ENCODE data around the gene SHBG. TPM values are rescaled to one million over a fixed set of nuclear protein-coding genes. Genes with fewer than 3 reads are reported as not detected.

The SHBG gene
- total RNA-seq, 1 experiment from 2014 or later = not detected

- no peaks in the 10 kb centered on the region for H3K9me3 ChIP-seq (ENCODE audit: control insufficient read depth in 1 of 2, insufficient read depth in 1 of 2, low read depth in 1 of 2, low read length in 2 of 2)
- intact Hi-C loops (cut with micrococcal nuclease) = no loop called here
- no TSS peak for BruUV-seq (replicated peaks)
- H3K36me3 ChIP-seq (ENCODE audit: control insufficient read depth in 1 of 2, insufficient read depth in 2 of 2, low read length in 2 of 2) = no peaks in the 10 kb centered on the region
- H2AFZ ChIP-seq (ENCODE audit: low read depth, low read length, poor library complexity, severe bottlenecking) = no peak overlapping the region
- no peaks in the 10 kb centered on the region for H3K27me3 ChIP-seq (ENCODE audit: insufficient read depth, low read length)
- DNase-seq (ENCODE audit: low read depth, low spot score) (no peak), ATAC-seq (no peak)
- POLR2A ChIA-PET = no interaction called here
- H3K9me2 ChIP-seq (ENCODE audit: insufficient read depth) = no peaks in the 10 kb centered on the region
- no peaks in the 10 kb centered on the region for H3K4me1 ChIP-seq (ENCODE audit: control insufficient read depth in 1 of 2, insufficient read depth in 2 of 2, low read length in 2 of 2)
- CTCF ChIA-PET = interaction anchor here (0.9 kb wide), 1 partner anchor 15 kb away, joined by 3 read pairs; no protein-coding TSS in a partner anchor
- H4K20me1 ChIP-seq (ENCODE audit: insufficient read depth) = no peaks in the 10 kb centered on the region
- H3K27ac ChIP-seq (ENCODE audit: low read depth, low read length) = no peak overlapping the region
- H3K9ac ChIP-seq (ENCODE audit: low read length) = no peak overlapping the region
- no peaks in the 10 kb centered on the region for H3K79me2 ChIP-seq (ENCODE audit: insufficient read depth, low read length)
- H3K4me3 ChIP-seq (replicated peaks in 1 of 2; ENCODE audit: low read depth in 1 of 2, low read length in 2 of 2) = no peak overlapping the region
- RAD21 ChIA-PET (ENCODE audit: low non-redundant PET in 1 of 2, low total read pairs in 2 of 2, uncharacterized antibody in 2 of 2, unreplicated experiment in 2 of 2) = no interaction called here
- no peak for TF ChIP-seq ZFX (IDR thresholded peaks at IDR 0.05)
- no peak for TF ChIP-seq ZBTB33 (IDR thresholded peaks at IDR 0.05; ENCODE audit: extremely low read depth, insufficient replicate concordance, low read length)
- no peak for TF ChIP-seq CBX3 (IDR thresholded peaks at IDR 0.05; ENCODE audit: low read depth)
- no peak for TF ChIP-seq EZH2 (IDR thresholded peaks at IDR 0.05)
- no peak for TF ChIP-seq YY1 (IDR thresholded peaks at IDR 0.05; ENCODE audit: extremely low read depth, insufficient replicate concordance, low read depth, low read length)
- TF ChIP-seq SP1 (IDR thresholded peaks at IDR 0.05; ENCODE audit: low read depth) = no peak
- TF ChIP-seq FOSL1 (IDR thresholded peaks at IDR 0.05; ENCODE audit: low read depth) = no peak
- no peak for TF ChIP-seq CEBPB (IDR thresholded peaks at IDR 0.05; ENCODE audit: low read depth)
- no peak for TF ChIP-seq MAX (IDR thresholded peaks at IDR 0.05)
- TF ChIP-seq CTCF (IDR thresholded peaks at IDR 0.05 in 2 of 3, conservative IDR thresholded peaks at IDR 0.05 in 1 of 3; ENCODE audit: borderline replicate concordance in 1 of 3, insufficient read depth in 1 of 3, low read depth in 2 of 3, low read length in 2 of 3) = no peak
- no peak for TF ChIP-seq ATF3 (IDR thresholded peaks at IDR 0.05)
- TF ChIP-seq POLR2A (IDR thresholded peaks at IDR 0.05; ENCODE audit: borderline replicate concordance, extremely low read depth, insufficient read depth, insufficient read length) = no peak
- no peak for TF ChIP-seq JUND (IDR thresholded peaks at IDR 0.05)
- no peak for TF ChIP-seq EZH2phosphoT487 (IDR thresholded peaks at IDR 0.05; ENCODE audit: borderline replicate concordance)
- TF ChIP-seq SRF (IDR thresholded peaks at IDR 0.05; ENCODE audit: low read depth) = no peak
- no peak overlapping the region for H3K4me2 ChIP-seq (ENCODE audit: low read length)
Observed at GRCh38 chr17:7647018-7647417, 17.1 kb downstream of the SHBG start.
